ENCODE results near the gene CD177.

CD177 gene

GRCh38 chr19:43395561-43395960 lies 42.1 kb downstream of the CD177 start:
- TF ChIP-seq, protein P1, sequence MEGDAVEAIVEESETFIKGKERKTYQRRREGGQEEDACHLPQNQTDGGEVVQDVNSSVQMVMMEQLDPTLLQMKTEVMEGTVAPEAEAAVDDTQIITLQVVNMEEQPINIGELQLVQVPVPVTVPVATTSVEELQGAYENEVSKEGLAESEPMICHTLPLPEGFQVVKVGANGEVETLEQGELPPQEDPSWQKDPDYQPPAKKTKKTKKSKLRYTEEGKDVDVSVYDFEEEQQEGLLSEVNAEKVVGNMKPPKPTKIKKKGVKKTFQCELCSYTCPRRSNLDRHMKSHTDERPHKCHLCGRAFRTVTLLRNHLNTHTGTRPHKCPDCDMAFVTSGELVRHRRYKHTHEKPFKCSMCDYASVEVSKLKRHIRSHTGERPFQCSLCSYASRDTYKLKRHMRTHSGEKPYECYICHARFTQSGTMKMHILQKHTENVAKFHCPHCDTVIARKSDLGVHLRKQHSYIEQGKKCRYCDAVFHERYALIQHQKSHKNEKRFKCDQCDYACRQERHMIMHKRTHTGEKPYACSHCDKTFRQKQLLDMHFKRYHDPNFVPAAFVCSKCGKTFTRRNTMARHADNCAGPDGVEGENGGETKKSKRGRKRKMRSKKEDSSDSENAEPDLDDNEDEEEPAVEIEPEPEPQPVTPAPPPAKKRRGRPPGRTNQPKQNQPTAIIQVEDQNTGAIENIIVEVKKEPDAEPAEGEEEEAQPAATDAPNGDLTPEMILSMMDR (IDR thresholded peaks at IDR 0.05; ENCODE audit: control insufficient read depth, insufficient read depth, low read depth, low read length, missing control alignments) = no peak
- DNase-seq (ENCODE audit: low read depth) = no peak
- no peak overlapping the region for H3K4me3 ChIP-seq (ENCODE audit: control insufficient read depth, low read depth, low read length)

- DNase-seq (ENCODE audit: low read depth) = no peak
- TF ChIP-seq, protein P1 (IDR thresholded peaks at IDR 0.05; ENCODE audit: control insufficient read depth, insufficient read depth, low read depth, low read length, missing control alignments) = no peak
- H3K4me3 ChIP-seq (ENCODE audit: control insufficient read depth, low read depth, low read length) = no peak overlapping the region
Observed at GRCh38 chr19:43406297-43406696, 52.8 kb downstream of the CD177 start.

DNA sequence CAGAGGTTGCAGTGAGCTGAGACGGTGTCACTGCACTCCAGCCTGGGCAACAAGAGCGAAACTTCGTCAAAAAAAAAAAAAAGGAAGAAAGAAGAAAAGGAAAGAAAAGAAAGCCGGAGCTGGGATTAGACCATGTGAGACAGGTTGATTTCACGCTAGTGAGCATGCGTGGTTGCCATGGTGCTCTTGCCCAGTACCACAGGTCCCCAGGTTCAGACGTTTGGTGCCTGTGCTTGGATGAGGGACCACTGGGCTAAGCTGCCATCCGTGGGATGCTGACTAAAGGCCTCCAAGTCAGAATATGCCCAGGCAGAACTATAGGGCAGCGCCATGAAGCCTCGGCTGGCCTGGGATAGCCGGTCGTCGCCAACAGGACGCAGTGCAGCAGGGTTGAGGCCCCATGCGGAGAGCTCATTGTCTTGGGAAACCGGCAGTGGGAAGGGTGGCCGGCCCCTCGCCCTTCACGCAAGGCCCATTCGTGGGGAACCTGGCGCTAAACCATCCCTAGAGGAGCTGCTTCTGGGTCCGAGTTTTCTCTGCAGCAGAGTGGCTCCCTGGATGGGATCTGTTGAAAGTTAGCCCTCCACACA lies 54.0 kb downstream of the CD177 start:
- DNase-seq (ENCODE audit: low read depth) = no peak
- TF ChIP-seq, protein P1 (IDR thresholded peaks at IDR 0.05; ENCODE audit: control insufficient read depth, insufficient read depth, low read depth, low read length, missing control alignments) = no peak
- H3K4me3 ChIP-seq (ENCODE audit: control insufficient read depth, low read depth, low read length) = no peak overlapping the region

GRCh38 chr19:43408043-43408442 lies 54.6 kb downstream of the CD177 start:
- DNase-seq (ENCODE audit: low read depth) = no peak
- TF ChIP-seq, protein P1 (IDR thresholded peaks at IDR 0.05; ENCODE audit: control insufficient read depth, insufficient read depth, low read depth, low read length, missing control alignments) = no peak

DNA sequence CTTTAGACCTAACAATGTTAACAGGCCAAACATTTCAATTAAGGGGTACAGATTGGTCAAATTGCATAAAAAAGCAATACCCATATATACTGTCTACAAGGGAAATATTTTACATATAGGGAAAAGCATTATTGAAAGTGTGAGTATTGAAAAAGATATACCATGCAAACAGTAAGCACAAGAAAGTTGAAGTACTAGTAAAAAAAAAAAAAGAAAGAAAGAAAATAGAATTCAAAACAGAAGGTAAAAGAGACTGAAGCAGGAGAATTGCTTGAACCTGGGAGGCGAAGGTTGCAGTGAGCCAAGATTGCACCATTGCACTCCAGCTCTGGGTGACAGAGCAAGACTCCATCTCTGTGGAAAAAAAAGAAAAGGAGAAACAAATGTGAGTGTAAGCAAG lies 55.9 kb downstream of the CD177 start:
- no peak for DNase-seq (ENCODE audit: low read depth)
- TF ChIP-seq, protein P1 (IDR thresholded peaks at IDR 0.05; ENCODE audit: control insufficient read depth, insufficient read depth, low read depth, low read length, missing control alignments) = no peak
- H3K4me3 ChIP-seq (ENCODE audit: control insufficient read depth, low read depth, low read length) = no peak overlapping the region

More at GRCh38 chr19:43408043-43408442, 54.6 kb downstream of the CD177 start:
- H3K4me3 ChIP-seq (ENCODE audit: control insufficient read depth, low read depth, low read length) = no peak overlapping the region

- TF ChIP-seq, protein P1 (IDR thresholded peaks at IDR 0.05; ENCODE audit: control insufficient read depth, insufficient read depth, low read depth, low read length, missing control alignments) = no peak
- H3K4me3 ChIP-seq (ENCODE audit: control insufficient read depth, low read depth, low read length) = no peak overlapping the region
- DNase-seq (ENCODE audit: low read depth) = no peak
Observed at GRCh38 chr19:43412441-43412840, 59.0 kb downstream of the CD177 start.
